ENCODE measurements around the gene TMEM40.
"Not testable (repeated sequence)": the region's sequence is repeated elsewhere in the genome, so short reads cannot be mapped to it uniquely, and the experiment has no call there.

Gene TMEM40

DNA sequence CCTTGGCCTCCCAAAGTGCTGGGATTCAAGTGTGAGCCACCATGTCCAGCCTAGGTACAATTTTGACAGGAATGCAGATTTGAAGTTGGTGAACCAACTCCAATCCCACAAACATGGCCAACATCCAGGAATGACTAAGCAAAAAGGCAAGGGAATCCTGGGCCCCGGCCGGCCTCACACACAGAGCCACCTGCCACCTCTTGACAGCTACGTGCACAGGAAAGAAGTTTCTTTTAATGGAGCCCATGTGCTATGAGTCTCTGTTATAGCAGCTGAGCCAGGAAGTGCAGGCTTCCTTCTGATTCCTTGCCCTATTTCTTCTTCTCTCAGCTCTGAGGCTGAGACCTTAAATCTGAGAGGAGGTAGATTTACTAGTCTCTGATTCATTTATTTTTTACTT lies 8.8 kb downstream of the TMEM40 start:
- DNase-seq: no peak

DNA sequence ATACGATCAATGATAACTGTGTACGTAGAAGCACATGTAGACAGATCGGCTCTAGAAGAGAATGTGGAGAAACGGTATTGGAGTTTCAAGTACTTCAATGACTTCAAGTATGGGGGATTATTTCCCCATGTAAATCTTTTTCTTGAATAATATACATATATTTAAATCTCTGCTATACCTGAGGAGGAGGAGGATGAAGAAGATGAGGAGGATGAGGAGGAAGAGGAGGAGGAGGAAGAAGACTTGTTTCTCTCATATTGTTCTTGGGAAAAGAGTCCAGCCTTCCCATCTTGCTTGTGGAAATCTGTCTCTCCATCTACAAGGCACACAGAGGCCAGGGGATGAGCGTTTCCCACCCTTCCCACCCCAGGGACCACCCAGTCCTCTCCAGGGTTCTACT lies 10.6 kb downstream of the TMEM40 start:
- no peak for DNase-seq

DNA sequence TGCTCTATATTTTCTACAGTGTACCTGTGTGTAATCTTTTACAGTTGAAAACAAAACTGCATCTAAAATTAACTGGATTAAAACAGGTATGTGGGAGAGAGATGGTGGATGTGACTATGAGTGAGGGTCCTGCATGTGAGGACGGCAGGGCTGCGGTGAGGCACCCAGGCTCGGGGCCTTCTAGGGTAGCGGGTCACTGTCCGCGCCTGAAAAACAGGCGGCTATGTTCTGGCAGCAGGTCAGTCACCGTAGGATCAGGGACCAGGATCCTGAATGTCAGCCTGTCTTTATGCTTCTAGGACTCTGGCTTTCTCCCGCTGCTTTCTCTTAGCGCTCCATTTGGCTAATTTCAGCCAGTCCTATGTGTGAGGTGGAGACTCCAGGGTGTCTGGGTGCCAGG lies 12.6 kb downstream of the TMEM40 start:
- no peak for DNase-seq

DNA sequence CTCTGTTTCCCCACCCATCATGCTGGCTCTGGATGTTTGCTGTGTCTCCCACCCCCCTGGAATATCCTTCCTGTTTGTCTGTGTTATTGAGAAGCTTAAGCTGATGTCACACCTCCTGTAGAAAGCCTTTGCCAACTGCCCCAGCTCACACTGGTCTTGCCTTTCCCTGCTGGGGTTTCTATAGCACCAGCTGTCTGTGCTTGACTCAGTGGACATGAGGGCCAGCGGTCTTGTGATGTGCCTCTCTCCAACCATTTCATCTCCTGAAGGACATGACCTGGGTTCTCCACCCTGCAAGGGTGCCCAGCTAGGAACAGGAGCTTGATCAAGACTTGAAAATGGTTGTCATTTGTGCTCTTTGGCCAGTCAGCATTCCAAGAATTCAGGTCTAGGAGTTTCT lies 14.7 kb downstream of the TMEM40 start:
- DNase-seq: no peak

DNA sequence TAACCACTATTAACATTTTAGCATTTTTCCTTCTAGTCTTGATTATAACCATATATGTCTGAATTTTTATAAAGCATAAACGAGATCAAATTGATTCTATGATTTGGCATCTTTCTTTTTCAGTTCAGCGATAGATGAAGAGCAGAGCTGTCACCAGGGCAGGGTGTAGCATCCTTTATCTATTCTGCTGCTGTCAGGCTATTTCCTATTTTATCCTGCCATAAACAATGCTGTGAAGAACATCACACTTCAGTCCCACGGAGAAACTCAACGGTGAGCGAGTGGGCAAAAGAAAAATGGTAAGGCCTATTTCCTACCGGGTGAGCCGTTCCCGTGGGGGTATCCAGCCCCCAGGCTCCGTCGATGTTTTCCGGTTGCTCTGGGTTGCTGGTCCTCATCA lies 15.5 kb downstream of the TMEM40 start:
- DNase-seq: no peak

DNA sequence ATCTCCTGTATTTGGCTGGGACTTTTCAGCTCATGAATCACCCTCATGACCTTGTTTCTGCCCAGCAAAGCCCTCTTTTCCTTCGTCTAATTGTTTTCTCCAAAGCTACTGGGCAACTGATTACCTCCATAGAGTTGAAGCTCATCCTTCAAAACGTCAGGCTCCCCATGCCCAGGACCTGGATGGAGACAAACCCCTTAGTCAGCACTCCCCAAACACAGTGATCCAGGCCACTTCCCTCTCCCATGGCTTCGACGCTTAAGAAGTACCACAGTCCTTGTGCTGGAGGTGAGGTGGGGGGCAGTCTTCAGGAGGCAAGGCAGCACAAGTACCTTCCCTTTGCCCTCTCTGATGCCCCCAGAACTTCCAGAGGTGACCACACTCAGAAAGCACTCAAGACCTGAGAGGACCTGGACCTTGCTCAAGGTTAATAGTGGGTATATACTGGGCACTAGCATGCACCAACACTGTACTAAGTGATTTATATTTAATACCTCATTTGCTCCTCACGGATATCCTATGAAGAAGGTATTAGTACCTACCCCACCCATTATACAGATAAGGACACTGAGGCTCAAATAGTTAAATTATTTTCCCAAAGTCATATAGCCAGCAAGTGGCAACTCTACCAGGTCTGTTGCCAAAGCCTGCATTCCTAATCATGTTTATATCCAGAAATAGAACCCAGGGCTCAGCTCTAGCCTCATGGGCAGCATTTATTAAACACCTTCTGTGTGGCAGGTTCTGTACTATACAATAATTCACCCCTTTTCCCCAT lies 16.5 kb downstream of the TMEM40 start:
- no peak for DNase-seq

DNA sequence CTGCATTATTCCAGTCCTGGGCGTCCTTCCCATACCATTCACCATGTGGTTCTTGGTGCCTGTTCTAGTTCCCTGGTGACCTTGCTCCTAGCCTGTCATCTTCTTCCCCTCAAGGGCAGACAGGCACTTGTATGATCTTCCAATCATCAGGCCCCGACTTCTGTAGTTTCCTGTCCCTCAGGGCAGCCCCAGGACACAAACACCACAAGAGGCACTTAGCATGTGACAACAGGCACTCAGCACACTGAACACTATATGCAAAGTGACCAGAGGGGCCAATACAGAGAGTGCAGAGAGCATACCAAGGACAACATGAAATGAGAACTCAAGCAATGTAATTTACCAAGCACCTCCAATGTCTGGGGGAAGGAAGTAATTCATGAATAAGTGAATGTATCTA lies 17.9 kb downstream of the TMEM40 start:
- DNase-seq: no peak

DNA sequence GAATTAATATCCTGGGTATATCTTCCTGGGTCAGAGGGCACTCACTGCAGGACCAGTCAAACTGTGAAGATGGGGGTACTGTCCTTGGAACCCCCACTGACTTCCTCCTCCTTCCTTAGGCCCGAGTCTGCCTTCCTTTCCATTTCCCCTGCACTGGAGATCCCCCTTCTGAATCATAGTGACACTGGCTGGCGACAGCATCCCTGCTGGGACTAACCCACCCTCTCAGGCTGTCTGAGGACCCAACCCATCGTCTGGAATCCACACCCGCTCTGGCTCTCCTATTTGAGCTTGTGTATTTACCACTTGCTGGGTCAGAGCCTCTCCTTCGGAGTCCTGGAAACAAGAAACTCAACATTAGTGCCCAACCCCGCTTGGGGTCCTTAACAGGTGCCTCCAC lies 21.2 kb downstream of the TMEM40 start:
- DNase-seq: no peak

DNA sequence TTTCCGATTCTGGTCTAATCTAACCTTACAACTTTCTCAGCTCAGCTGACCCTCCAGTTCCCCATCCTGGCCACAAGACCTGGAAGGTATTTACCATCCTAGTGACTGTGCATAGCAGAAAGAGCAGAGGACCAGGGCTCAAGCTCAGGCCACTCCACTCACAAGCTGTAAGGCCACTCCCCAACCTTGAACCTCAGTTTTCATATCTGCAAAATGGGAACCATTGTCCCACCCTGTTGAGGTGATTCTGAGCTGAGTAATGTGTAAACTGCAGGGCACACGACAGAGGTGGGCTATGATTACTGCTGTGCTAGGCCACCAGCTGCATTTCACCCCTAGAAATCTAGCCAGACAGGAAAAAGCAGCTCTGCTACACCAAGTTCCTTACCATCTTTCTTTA lies 21.7 kb downstream of the TMEM40 start:
- no peak for DNase-seq

DNA sequence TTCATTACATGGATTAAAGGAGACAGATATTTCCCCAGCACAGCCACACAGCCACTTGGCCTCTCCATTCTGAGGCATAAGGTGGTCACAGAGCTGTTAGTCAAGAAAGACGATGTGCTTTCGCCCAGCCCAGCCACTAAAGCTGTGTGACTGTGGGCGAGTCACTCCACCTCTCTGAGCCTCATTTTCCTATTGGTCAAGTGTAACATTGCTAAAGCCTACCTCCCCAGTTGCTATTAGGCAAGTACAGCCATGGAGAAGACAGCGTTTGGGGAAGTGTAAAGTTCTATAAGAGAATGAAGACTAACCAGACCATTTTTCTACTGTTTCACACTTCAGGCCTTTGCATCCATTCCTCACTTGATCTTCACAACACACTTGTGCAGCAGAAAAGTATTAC lies 24.1 kb downstream of the TMEM40 start:
- DNase-seq: no peak

DNA sequence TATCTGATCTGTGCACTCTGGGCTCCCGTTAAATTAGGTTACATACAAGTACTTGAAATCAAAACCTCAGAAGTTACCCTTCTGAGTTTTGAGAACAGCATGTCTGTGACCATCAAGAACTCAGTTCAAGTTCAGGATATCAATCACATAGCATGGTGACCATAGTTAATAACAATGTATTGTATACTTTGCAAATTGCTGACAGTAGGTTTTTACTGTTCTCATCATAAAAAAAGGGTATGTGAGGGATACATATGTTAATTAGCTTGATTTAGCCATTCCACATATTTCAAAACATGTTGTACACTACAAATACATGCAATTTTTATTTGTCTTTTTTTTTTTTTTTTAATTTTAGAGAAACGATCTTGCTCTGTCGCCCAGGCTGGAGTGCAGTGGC lies 25.5 kb downstream of the TMEM40 start:
- DNase-seq: no peak

DNA sequence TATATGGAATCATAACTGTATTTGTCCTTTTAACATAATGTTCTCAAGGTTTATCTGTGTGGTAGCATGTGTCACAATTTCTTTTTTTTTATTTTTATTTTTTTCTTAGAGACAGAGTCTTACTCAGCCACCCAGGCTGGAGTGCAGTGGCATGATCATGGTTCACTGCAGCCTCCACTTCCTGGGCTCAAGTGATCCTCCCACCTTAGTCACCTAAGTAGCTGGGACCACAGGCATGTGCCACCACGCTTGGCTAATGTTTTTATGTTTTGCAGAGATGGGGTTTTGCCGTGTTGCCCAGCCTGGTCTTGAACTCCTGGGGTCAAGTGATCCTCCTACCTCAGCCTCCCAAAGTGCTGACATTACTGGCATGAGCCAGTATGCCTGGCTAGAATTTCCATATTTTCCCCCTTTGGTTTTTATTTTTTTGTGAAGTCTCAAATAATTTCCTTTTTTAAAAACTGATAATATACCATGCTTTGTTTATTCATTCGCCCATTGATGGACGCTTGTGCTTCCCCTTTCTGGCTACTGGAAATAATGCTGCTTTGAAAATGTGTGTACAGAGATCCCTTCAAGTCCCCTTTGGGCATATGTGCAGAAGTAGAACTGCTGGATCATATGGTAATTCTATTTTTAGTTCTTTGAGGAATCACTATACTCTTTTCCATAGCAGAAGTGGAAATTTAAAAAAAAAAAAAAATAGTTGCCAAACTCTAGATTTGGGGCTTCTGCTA lies 28.4 kb downstream of the TMEM40 start:
- no peak for DNase-seq

DNA sequence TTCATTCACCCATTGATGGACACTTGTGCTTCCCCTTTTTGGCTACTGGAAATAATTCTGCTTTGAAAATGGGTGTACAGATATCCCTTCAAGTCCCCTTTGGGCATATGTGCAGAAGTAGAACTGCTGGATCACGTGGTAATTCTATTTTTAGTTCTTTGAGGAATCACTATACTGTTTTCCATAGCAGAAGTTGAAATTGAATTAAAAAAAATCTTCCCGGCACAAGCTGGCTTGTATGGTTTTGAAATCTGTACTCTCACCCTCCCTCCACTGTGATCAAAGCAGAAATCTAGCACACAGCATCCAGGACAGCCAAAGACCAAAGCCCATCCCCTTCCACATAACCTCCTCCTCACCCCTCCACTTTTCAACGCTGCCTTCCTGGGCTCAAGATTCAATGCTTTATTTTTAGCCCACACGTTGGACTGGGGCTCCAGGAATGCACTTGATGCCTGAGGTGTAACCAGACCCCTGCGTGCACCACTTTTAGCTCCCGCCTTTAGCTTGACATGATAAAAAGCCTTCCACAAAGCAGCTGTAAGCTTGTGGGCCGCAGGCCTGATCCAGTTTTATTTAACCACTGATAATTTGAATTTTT lies 29.9 kb downstream of the TMEM40 start:
- no peak for DNase-seq

DNA sequence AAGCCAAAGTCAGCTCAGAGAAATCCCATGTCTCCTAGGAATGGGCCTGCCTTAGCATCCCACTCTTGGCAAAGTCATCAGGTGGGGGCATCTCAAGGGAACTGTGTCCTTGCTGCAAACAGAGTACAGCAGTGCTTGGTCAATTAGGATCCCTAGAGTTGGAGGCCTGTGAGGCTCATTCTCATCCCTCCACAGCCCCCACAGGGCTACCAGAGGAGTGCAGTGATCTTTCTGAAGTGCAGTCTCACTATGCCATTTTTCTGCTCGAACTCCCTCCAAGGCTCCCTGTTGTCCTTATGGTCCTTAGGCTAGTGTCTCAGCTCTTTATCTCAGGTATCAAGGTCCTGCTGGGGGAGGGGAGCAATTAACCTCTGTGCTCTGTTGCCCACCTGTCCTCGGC lies 31.1 kb downstream of the TMEM40 start:
- DNase-seq: no peak

DNA sequence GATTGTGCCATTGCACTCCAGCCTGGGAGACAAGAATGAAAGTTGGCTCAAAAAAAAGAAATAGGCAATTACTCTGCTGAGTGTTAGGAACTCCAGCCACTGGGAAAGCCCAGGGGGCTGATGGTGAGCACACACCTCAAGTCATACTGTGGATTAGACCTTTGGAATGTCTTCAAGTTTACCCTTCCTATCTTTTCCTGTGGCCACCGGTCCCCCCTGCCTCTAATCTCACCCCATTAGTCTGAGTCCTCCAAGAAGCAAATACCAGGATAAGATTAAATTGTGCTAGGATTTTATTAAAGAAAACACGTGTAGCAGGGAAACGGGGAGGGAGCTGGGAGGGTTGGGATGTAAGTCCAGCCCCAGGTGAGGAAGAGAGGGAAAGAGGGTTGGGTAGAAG lies 31.6 kb downstream of the TMEM40 start:
- DNase-seq: no peak

DNA sequence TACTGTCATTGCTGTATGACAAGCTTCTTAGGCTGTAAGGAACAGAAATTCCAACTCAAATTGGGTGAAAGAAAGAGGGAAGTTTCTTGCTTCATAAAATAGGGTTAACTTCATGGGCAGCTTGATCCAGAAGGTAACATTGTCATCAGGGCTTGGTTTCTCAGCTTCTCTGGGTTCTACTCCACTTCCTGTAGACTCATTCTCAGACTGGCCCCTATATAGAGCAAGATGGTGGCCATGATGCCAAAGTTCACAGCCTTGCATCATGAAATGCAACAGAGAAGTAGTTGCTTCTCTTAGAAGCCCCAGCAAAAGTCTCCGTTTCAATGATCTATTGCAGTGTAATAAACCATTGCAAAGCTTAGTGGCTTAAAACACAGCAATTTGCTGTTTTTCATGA lies 33.6 kb downstream of the TMEM40 start:
- no peak for DNase-seq

DNA sequence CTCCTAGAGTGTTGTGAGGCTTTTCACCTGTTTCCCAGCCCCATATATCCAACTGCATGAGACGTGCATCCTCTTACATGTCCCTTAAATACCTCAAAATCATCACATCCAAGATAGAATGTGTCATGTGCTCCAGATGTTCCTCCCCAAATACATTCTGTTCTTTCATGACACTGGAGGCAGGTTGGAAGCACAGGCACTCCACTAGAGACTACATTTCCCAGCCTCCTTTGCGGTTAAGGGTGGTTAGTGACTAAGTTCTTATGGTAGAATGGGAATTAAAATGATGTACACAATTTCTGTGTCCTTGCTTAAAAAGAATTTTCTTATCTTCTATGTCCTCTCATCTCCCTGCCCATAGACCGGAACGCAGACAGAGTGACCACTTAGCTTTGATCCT lies 34.3 kb downstream of the TMEM40 start:
- no peak for DNase-seq

DNA sequence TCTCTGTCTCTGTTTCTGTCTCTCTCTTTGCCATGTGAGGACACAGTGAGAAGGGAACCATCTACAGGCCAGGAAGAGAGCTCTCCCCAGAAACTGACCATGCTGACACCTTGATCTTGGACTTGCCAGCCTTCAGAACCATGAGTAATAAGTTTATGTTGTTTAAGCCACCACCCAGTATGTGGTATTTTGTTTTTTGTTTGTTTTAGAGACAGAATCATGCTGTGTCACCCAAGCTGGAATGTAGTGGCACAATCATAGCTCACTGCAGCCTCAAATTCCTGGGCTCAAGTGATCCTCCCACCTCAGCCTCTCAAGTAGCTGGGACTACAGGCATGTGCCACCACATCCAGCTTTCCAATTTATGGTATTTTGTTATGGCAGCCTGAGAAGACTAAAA lies 35.7 kb downstream of the TMEM40 start:
- DNase-seq: not testable (repeated sequence)

DNA sequence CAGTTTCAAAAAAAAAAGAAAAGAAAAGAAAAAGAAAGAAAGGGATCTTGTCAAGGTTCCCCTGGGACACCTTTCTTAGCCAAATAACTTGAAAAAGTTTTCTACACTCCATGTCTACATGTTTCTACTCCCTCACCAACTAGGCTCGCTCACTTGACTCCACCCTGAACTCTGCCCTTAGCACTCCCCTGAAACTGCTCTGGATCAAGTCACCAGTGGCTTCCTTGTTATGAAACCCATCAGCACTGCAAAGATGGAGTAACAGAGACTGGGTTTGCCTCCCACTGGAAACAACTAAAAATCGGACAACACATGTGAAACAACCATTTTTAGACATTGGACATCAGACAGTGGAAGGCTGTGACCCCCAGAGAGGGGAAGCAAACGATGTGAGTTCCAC lies 36.8 kb downstream of the TMEM40 start:
- DNase-seq: no peak

DNA sequence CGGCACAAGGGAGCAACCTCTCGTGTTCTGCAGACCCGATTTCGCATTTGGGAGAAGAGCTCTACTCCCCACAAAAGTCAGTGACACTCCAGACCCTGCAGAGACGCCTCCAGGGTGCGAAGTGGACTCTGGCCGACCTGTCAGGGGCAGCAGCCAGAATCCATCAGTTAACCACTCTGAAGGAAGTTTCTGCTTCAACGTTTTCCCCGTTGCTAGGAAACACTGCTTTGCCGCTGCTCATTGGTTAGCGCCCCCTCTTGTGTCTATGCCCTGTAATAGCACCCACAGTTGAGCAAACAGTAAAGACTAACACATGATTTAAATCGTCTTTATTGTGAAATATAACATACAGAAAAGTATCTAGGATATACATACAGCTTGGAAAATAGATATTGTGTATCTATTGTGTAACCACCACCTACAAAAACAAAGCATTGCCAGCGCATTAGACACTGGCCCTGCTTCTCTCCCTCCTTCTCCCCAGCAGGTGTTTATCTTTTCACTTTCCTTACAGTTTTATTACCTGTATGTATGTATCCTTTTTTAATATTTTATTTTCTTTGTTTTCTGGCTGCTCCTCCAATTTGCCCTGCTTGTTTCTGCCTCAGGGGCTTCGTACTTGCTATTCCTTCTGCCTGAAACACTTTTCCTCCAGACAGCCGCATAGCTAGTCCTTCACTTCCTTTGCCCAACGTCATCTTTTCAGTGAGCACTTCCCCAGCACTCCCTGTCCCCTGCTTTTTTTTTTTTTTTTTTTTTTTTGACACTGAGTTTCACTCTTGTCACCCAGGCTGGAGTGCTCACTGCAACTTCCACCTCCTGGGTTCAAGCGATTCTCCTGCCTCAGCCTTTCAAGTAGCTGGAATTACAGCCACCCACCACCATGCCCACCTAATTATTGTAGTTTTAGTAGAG lies 38.8 kb downstream of the TMEM40 start:
- DNase-seq: peak; percentile 50

DNA sequence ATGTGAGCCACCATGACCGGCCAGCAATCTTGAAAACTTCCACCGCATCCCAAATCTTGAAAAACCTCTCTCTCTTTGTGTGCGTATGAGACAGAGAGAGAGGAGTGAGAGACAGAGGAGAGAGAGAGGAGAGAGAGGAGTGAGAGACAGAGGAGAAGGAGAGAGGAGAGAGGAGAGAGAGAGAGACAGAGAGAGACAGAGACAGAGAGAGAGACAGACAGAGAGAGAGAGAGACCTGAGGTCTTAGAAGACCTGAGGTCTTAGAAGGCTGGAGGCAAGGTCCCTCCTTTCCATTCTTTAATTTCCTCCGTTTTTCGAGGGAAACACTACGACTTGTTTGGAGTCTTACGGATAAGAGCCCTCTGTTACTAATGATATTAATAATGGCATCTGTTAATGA lies 39.5 kb downstream of the TMEM40 start:
- no peak for DNase-seq

DNA sequence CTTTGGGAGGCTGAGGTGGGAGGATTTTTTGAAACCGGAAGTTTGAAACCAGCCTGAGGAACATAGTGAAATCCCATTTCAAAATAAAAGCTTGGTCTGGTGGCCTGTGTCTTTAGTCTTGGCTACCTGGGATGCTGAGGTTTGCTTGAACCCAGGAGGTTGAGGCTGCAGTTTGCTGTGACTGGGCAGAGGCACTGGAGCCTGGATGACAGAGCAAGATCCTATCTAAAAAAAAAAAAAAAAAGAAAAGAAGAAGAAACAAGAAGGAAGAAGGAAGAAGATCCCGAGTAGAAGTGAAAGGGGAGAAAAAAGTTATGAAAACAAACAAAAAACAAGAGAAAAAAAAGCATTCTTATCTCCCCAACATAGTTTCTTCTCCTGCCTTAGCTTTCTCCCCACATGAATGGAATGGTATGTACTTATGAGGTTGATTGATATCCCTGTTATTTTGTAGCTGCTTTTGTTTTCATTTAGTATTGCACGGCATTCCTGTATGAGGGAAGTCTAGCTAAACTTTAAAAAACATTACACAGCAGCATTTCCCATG lies 42.4 kb downstream of the TMEM40 start:
- DNase-seq: no peak

DNA sequence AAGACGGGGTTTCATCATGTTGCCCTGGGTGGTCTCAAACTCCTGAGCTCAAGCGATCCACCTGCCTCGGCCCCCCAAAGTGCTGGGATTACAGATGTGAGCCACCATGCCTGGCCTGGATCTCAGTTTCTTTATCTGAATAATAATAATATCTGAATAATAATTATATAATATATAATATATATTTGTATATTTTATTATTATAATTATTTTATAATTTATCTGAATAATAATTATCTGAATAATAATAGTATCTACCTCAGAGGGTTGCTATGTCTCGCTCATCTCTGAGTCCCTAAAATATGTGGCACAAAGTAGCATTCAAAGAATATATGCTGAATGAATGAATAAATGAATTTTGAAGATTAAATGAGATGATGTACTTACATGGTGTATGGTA lies 44.8 kb downstream of the TMEM40 start:
- DNase-seq: no peak

Data from COR-L47 (cell line).